MM.1S (cell line): ENCODE results near the gene FSTL1.

Source experiments
- EZH2phosphoT487 ChIP-seq: fragments of 300-600 bp; sonication (generic); IDR thresholded peaks from 2 replicates; pipeline ENCODE4 v1.6.1; 2018; ENCODE audit warnings: antibody characterized with exemption, low read length
- TF ChIP-seq, protein P1 (sequence below): fragments of 300-600 bp; sonication (generic); IDR thresholded peaks from 2 replicates; pipeline ENCODE4 v1.5.1; 2016; ENCODE audit warnings: antibody characterized with exemption, low read length, mixed read lengths

DNA sequence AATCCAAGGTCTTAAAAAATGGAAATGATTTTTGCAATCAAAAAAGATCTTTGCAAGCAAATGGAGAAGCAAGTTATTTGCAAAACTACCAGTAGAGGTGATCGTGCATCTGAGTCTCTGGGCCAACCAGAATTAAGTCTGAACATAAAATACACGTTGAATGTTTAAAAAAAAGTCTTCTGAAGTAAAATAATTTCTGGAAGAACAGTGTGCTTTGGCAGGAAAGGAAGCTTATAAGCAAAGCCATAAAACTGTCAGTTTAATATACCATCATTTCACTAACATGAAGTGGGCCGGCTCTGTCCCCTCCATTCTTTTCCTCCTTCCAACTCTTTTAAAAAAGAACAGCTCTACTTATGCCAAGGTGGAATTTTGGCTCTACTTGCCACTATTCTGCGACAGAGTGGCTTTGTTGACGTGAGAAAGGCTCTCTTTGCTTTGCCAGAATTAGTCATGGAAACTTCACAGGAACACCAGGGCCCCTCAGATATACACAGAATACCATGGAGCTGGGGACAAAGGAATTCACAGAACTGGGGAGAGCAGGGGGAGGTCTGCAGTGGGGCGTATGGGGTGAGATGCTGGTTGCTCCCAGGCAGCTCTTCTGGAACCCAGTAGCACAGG lies 29.8 kb downstream of the FSTL1 start:
- TF ChIP-seq, protein P1, sequence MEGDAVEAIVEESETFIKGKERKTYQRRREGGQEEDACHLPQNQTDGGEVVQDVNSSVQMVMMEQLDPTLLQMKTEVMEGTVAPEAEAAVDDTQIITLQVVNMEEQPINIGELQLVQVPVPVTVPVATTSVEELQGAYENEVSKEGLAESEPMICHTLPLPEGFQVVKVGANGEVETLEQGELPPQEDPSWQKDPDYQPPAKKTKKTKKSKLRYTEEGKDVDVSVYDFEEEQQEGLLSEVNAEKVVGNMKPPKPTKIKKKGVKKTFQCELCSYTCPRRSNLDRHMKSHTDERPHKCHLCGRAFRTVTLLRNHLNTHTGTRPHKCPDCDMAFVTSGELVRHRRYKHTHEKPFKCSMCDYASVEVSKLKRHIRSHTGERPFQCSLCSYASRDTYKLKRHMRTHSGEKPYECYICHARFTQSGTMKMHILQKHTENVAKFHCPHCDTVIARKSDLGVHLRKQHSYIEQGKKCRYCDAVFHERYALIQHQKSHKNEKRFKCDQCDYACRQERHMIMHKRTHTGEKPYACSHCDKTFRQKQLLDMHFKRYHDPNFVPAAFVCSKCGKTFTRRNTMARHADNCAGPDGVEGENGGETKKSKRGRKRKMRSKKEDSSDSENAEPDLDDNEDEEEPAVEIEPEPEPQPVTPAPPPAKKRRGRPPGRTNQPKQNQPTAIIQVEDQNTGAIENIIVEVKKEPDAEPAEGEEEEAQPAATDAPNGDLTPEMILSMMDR: no peak
- TF ChIP-seq EZH2phosphoT487: no peak
